IMR-90 (cell line): ENCODE results near the gene MLH1. TPM values are rescaled to one million over a fixed set of nuclear protein-coding genes. Genes with fewer than 3 reads are reported as not detected.

Source experiments
- ATAC-seq: fragments of 200-7000 bp; cut with Tn5 transposase; 2 replicates; pipeline ENCODE4 v1.9.1; 2020; ENCODE audit warnings: low read depth, mild to moderate bottlenecking, moderate library complexity
- BruUV-seq: library from RNA; stranded (reverse); fragments of 400-500 nt; replicated peaks from 2 replicates; lab custom pipeline; 2021; lab: Mats Ljungman, UMichigan
- CTCF ChIA-PET: fragments of 300-600 bp; formaldehyde crosslinking; extraction: SDS; loops from one replicate; lab custom pipeline; 2021; ENCODE audit warnings: antibody characterized with exemption; lab: Yijun Ruan, JAX
- POLR2A ChIA-PET: fragments of 300-600 bp; sonication (Branson Sonifier 250); formaldehyde crosslinking; loops from one replicate; lab custom pipeline; 2022; ENCODE audit warnings: antibody characterized with exemption; ENCODE audit not compliant: unreplicated experiment; lab: Charles Lee
- DNase-seq: peaks from one replicate; pipeline ENCODE4 v3.0.0; 2013
- H2AFZ ChIP-seq: replicated peaks from 2 replicates; pipeline ENCODE3; 2013; ENCODE audit warnings: low read length, mild to moderate bottlenecking; ENCODE audit not compliant: poor library complexity
- H2AK5ac ChIP-seq: 2 replicates; pipeline ENCODE4 v1.6.1; 2013; ENCODE audit warnings: low read depth, low read length, inconsistent platforms
- H2AK9ac ChIP-seq: replicated peaks from 2 replicates; pipeline ENCODE3; 2013; ENCODE audit warnings: mild to moderate bottlenecking, low read depth, low read length, moderate library complexity; ENCODE audit not compliant: poor library complexity
- H2BK120ac ChIP-seq: 2 replicates; pipeline ENCODE4 v1.6.1; 2013; ENCODE audit warnings: low read depth, low read length, inconsistent platforms
- H2BK15ac ChIP-seq: 3 replicates; pipeline ENCODE4 v1.6.1; 2013; ENCODE audit warnings: low read depth, low read length, inconsistent platforms
- H2BK20ac ChIP-seq: 2 replicates; pipeline ENCODE4 v1.6.1; 2013; ENCODE audit warnings: low read depth, mild to moderate bottlenecking, inconsistent platforms, low read length, moderate library complexity
- H2BK5ac ChIP-seq: 2 replicates; pipeline ENCODE4 v1.6.1; 2013; ENCODE audit warnings: mild to moderate bottlenecking, low read depth, low read length, inconsistent platforms; ENCODE audit not compliant: poor library complexity, severe bottlenecking
- H3K14ac ChIP-seq: replicated peaks from 2 replicates; pipeline ENCODE4 v1.6.1; 2013; ENCODE audit warnings: low read depth, low read length, inconsistent platforms
- H3K18ac ChIP-seq: 2 replicates; pipeline ENCODE4 v1.6.1; 2013; ENCODE audit warnings: low read depth, low read length, control low read depth
- H3K23ac ChIP-seq: 2 replicates; pipeline ENCODE4 v1.6.1; 2013; ENCODE audit warnings: low read depth, low read length, inconsistent platforms
- H3K27ac ChIP-seq: 2 replicates; pipeline ENCODE4 v1.5.1; 2013; ENCODE audit warnings: mild to moderate bottlenecking, control low read depth, low read length; ENCODE audit not compliant: insufficient read depth
- H3K27me3 ChIP-seq: 2 replicates; pipeline ENCODE4 v1.6.1; 2013; ENCODE audit warnings: low read length; ENCODE audit not compliant: control insufficient read depth, insufficient read depth
- H3K36me3 ChIP-seq: 2 replicates; pipeline ENCODE4 v1.6.1; 2013; ENCODE audit warnings: low read length, mixed read lengths; ENCODE audit not compliant: control insufficient read depth, insufficient read depth
- H3K4ac ChIP-seq: 2 replicates; pipeline ENCODE4 v1.6.1; 2013; ENCODE audit warnings: low read depth, low read length, inconsistent platforms
- H3K4me1 ChIP-seq: 2 replicates; pipeline ENCODE4 v1.6.1; 2013; ENCODE audit warnings: low read length, mixed read lengths; ENCODE audit not compliant: control insufficient read depth, insufficient read depth
- H3K4me2 ChIP-seq: 2 replicates; pipeline ENCODE4 v1.6.1; 2013; ENCODE audit warnings: low read depth, mild to moderate bottlenecking, control low read depth, low read length, moderate library complexity
- H3K4me3 ChIP-seq: 2 replicates; pipeline ENCODE4 v1.5.1; 2013; ENCODE audit warnings: low read depth, mild to moderate bottlenecking, control low read depth, low read length, moderate library complexity; ENCODE audit not compliant: insufficient read depth
- H3K56ac ChIP-seq: 2 replicates; pipeline ENCODE4 v1.6.1; 2013; ENCODE audit warnings: low read length, inconsistent platforms; ENCODE audit not compliant: insufficient read depth; ENCODE audit errors: extremely low read depth
- H3K79me1 ChIP-seq, 2 experiments: 2 replicates each; pipeline ENCODE4 v1.6.1; 2013; ENCODE audit warnings: low read length in 2 of 2, inconsistent platforms in 1 of 2, low read depth in 1 of 2
- H3K9ac ChIP-seq: 2 replicates; pipeline ENCODE4 v1.6.1; 2013; ENCODE audit warnings: low read depth, low read length, control low read depth
- H3K9me1 ChIP-seq: 2 replicates; pipeline ENCODE4 v1.6.1; 2013; ENCODE audit warnings: low read length, inconsistent platforms; ENCODE audit not compliant: insufficient read depth
- H3K9me3 ChIP-seq: 2 replicates; pipeline ENCODE4 v1.6.1; 2013; ENCODE audit warnings: low read length; ENCODE audit not compliant: control insufficient read depth, insufficient read depth
- H4K20me1 ChIP-seq: 2 replicates; pipeline ENCODE4 v1.6.1; 2013; ENCODE audit warnings: low read length, inconsistent platforms; ENCODE audit not compliant: insufficient read depth
- H4K5ac ChIP-seq: 2 replicates; pipeline ENCODE4 v1.6.1; 2013; ENCODE audit warnings: mild to moderate bottlenecking, low read depth, low read length, control low read depth
- H4K8ac ChIP-seq, 2 experiments: 2 replicates each; pipeline ENCODE4 v1.6.1; 2013; ENCODE audit warnings: low read depth in 2 of 2, low read length in 2 of 2, control low read depth in 1 of 2, inconsistent platforms in 1 of 2
- H4K91ac ChIP-seq: 2 replicates; pipeline ENCODE4 v1.6.1; 2013; ENCODE audit warnings: low read depth, low read length, inconsistent platforms; ENCODE audit not compliant: insufficient read depth
- CTCF ChIP-seq: conservative IDR thresholded peaks from 2 replicates; pipeline ENCODE4 v1.5.1; 2012; ENCODE audit warnings: mild to moderate bottlenecking, low read depth, low read length, improper control_type of control experiment
- FOS ChIP-seq: fragments of 150-350 bp; IDR thresholded peaks from 2 replicates; pipeline ENCODE4 v1.6.1; 2016; ENCODE audit warnings: low read depth, low read length
- MAFK ChIP-seq: IDR thresholded peaks from 2 replicates; pipeline ENCODE4 v1.6.1; 2012; ENCODE audit warnings: low read depth, low read length, improper control_type of control experiment
- MAZ ChIP-seq: IDR thresholded peaks from 2 replicates; pipeline ENCODE4 v1.6.1; 2012; ENCODE audit warnings: low read depth, mild to moderate bottlenecking, low read length, improper control_type of control experiment, moderate library complexity, borderline replicate concordance
- NFE2L2 ChIP-seq: fragments of 150-350 bp; IDR thresholded peaks from 2 replicates; pipeline ENCODE4 v1.6.1; 2016; ENCODE audit warnings: low read depth, mild to moderate bottlenecking, low read length
- RFX5 ChIP-seq: IDR thresholded peaks from 2 replicates; pipeline ENCODE4 v1.8.0; 2012; ENCODE audit warnings: low read depth, mild to moderate bottlenecking, low read length, moderate library complexity
- USF2 ChIP-seq: fragments of 150-350 bp; IDR thresholded peaks from 2 replicates; pipeline ENCODE4 v1.6.1; 2017; ENCODE audit warnings: mild to moderate bottlenecking, antibody characterized with exemption, low read length, low read depth
- WGBS, 2 experiments: methylation state at CpG; one replicate each; pipeline versions ENCODE4 v1.1.5 to v1.1.7; 2013; ENCODE audit warnings: missing lambda C conversion rate in 2 of 2; ENCODE audit not compliant: insufficient read length in 1 of 2; ENCODE audit errors: extremely low coverage in 2 of 2; 5-methylcytosine and 5-hydroxymethylcytosine counted together
- dilution Hi-C: fragments of 300-500 bp; cut with HindIII; formaldehyde crosslinking; loops from one replicate; pipeline ENCODE4 v1.14.3; 2018; ENCODE audit warnings: low sequenced_read_pairs; ENCODE audit not compliant: unreplicated experiment
- in situ Hi-C: fragments of 300-500 bp; cut with MboI; formaldehyde crosslinking; loops from 3 replicates; pipeline ENCODE4 v1.14.3; 2019; ENCODE audit warnings: low sequenced_read_pairs, inconsistent platforms, mixed read lengths
- intact Hi-C: fragments of 100-400 bp; cut with micrococcal nuclease; formaldehyde crosslinking; loops from 2 replicates; pipeline ENCODE4 v1.10.0; 2022
- polyA plus RNA-seq, 3 experiments: library from polyadenylated mRNA; depleted of rRNA; stranded (reverse); fragments of >200 nt; gene quantifications; 2 replicates each; pipeline ENCODE4 v1.2.3, GENCODE V29; 2012; ENCODE audit warnings: low replicate concordance in 1 of 3
- total RNA-seq: library from RNA; depleted of rRNA; stranded (reverse); fragments of >200 nt; gene quantifications from 2 replicates; pipeline ENCODE4 v1.2.3, GENCODE V29; 2012

Gene MLH1
- total and polyA plus RNA-seq, 2 of the 4 experiments (the other 2 are of a cell fraction) = 30.2 to 54.1 TPM

- TF ChIP-seq USF2 (no peak), MAFK (no peak)
These were observed 33.5 kb upstream of the MLH1 start (continued) for GRCh38 chr3:36959821-36960220.

DNA sequence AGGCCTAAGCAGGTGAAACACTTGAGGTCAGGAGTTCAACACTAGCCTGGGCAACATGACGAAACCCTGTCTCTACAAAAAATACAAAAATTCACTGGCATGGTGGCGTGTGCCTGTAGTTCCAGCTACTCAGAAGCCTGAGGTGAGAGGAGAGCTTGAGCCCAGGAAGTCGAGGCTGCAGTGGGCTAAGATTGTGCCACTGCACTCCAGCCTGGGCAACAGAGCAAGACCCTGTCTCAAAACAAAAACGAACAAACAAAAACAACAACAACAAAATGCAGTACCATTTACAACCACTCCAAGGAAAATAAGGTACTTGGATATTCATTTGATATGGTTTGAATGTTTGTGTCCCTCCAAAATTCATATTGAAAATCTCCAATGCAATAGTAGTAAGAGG is 32.8 kb upstream of the MLH1 start:
- H2BK15ac ChIP-seq = no peak overlapping the region
- H3K36me3 ChIP-seq = no peaks in the 10 kb centered on the region
- no peak for TF ChIP-seq MAFK
- TF ChIP-seq RFX5 = no peak
- no peak for TF ChIP-seq NFE2L2
- TF ChIP-seq CTCF = no peak
- TF ChIP-seq FOS = no peak
- no peak for TF ChIP-seq MAZ
- no peak overlapping the region for H2BK20ac ChIP-seq
- H3K9me3 ChIP-seq = no peaks in the 10 kb centered on the region
- no peak overlapping the region for H2AK5ac ChIP-seq
- H4K20me1 ChIP-seq = no peaks in the 10 kb centered on the region
- dilution Hi-C loops (no loop called here), intact Hi-C loops (no loop called here), in situ Hi-C loops (no loop called here)
- no peaks in the 10 kb centered on the region; the same call in 1 of the 2 replicates for H3K9me1 ChIP-seq
- no peak overlapping the region for H3K23ac ChIP-seq
- no CpG with 5 or more reads among the region's 4 CpGs for WGBS, 2 experiments
- H3K79me1 ChIP-seq = no peaks in the 10 kb centered on the region
- H4K91ac ChIP-seq = no peak overlapping the region
- H3K4me1 ChIP-seq = peaks cover 6% of the 10 kb centered on the region; the same call in 1 of the 2 replicates
- H3K27me3 ChIP-seq = no peaks in the 10 kb centered on the region
- H3K4me3 ChIP-seq = no peak overlapping the region
- DNase-seq (no peak), ATAC-seq (no peak)
- H4K8ac ChIP-seq = no peak overlapping the region
- no peak overlapping the region for H3K4ac ChIP-seq
- no TSS peak for BruUV-seq
- H2BK5ac ChIP-seq = no peak overlapping the region
- ChIA-PET CTCF (interaction anchor here (3.5 kb wide), 1 partner anchor 55 kb away, joined by 39 read pairs; no protein-coding TSS in a partner anchor), POLR2A (no interaction called here)
- H2BK120ac ChIP-seq = no peak overlapping the region
- no peak overlapping the region for H3K9ac ChIP-seq
- H2AK9ac ChIP-seq = no peak overlapping the region
- no peak overlapping the region for H3K56ac ChIP-seq
- no peak overlapping the region for H3K4me2 ChIP-seq
- H2AFZ ChIP-seq = no peak overlapping the region
- no peak overlapping the region for H3K18ac ChIP-seq
- no peak overlapping the region for H4K5ac ChIP-seq
- no peak overlapping the region for H3K27ac ChIP-seq
- H3K14ac ChIP-seq = no peak overlapping the region
